Hepatocyte (in vitro differentiated cells): ENCODE measurements around the gene PHLPP1.

ENCODE experiments used
- CTCF ChIP-seq: fragments of 200-600 bp; sonication (generic); IDR thresholded peaks from 2 replicates; pipeline ENCODE4 v1.5.1; 2016; ENCODE audit warnings: antibody characterized with exemption, mild to moderate bottlenecking; ENCODE audit not compliant: poor library complexity
- EZH2 ChIP-seq: fragments of 200-600 bp; sonication (generic); IDR thresholded peaks from 2 replicates; pipeline ENCODE4 v1.6.1; 2016; ENCODE audit warnings: antibody characterized with exemption, mild to moderate bottlenecking, borderline replicate concordance
- EZH2phosphoT487 ChIP-seq: fragments of 200-600 bp; sonication (generic); IDR thresholded peaks from one replicate; pipeline ENCODE4 v1.6.1; 2018; ENCODE audit warnings: antibody characterized with exemption, mild to moderate bottlenecking, low read depth, moderate library complexity; ENCODE audit not compliant: unreplicated experiment, severe bottlenecking

- TF ChIP-seq CTCF, result no peak
- no peak for TF ChIP-seq EZH2
- no peak for TF ChIP-seq EZH2phosphoT487
Measured at GRCh38 chr18:62842898-62843297, 127.6 kb downstream of the PHLPP1 start.
